H1 (cell line): Measurements from ENCODE around the gene HADHA. TPM values are rescaled to one million over a fixed set of nuclear protein-coding genes. Genes with fewer than 3 reads are reported as not detected.

Experiments
- CTCF ChIA-PET: fragments of 300-600 bp; sonication (Branson Sonifier 250); formaldehyde crosslinking; loops from one replicate; lab custom pipeline; 2021; ENCODE audit not compliant: partially characterized antibody; lab: Charles Lee
- POLR2A ChIA-PET: fragments of 300-600 bp; sonication (Branson Sonifier 250); formaldehyde crosslinking; loops from one replicate; lab custom pipeline; 2021; ENCODE audit warnings: inconsistent platforms; ENCODE audit not compliant: partially characterized antibody; lab: Charles Lee
- DNase-seq, 2 experiments: peaks; one replicate each; pipeline versions ENCODE4 v3.0.0 to v3.0.0-alpha.2; 2010 to 2022; ENCODE audit warnings: low spot score in 2 of 2, low read depth in 1 of 2, mixed read lengths in 1 of 2
- FAIRE-seq: peaks from 2 replicates; lab custom pipeline; 2011; peaks lifted over from hg19 to GRCh38; lab: Jason Lieb, UNC
- H2AFZ ChIP-seq: 2 replicates; pipeline ENCODE4 v1.8.1; 2012; ENCODE audit warnings: low read length, inconsistent platforms
- H2AK5ac ChIP-seq: 2 replicates; pipeline ENCODE4 v1.6.1; 2013; ENCODE audit warnings: low read depth, low read length
- H2BK120ac ChIP-seq: replicated peaks from 2 replicates; pipeline ENCODE3; 2013; ENCODE audit warnings: low read depth, low read length, inconsistent platforms
- H2BK12ac ChIP-seq: 2 replicates; pipeline ENCODE4 v1.6.1; 2013; ENCODE audit warnings: low read depth, low read length
- H2BK15ac ChIP-seq: 2 replicates; pipeline ENCODE4 v1.6.1; 2013; ENCODE audit warnings: low read length
- H2BK20ac ChIP-seq: 2 replicates; pipeline ENCODE4 v1.6.1; 2013; ENCODE audit warnings: low read length
- H2BK5ac ChIP-seq: 2 replicates; pipeline ENCODE4 v1.6.1; 2013; ENCODE audit warnings: low read depth, low read length
- H3K14ac ChIP-seq: 2 replicates; pipeline ENCODE4 v1.6.1; 2013; ENCODE audit warnings: inconsistent platforms; ENCODE audit not compliant: insufficient read length
- H3K18ac ChIP-seq: 2 replicates; pipeline ENCODE4 v1.6.1; 2013; ENCODE audit warnings: low read length; ENCODE audit errors: extremely low read depth
- H3K23ac ChIP-seq: 2 replicates; pipeline ENCODE4 v1.6.1; 2013; ENCODE audit warnings: inconsistent platforms; ENCODE audit not compliant: insufficient read length
- H3K23me2 ChIP-seq: 2 replicates; pipeline ENCODE4 v1.6.1; 2013; ENCODE audit warnings: low read depth, low read length
- H3K27ac ChIP-seq: 2 replicates; pipeline ENCODE4 v1.6.1; 2011; ENCODE audit warnings: low read depth, low read length, inconsistent platforms
- H3K27me3 ChIP-seq, 4 experiments: replicated peaks in 1 of 4; 1 replicate in 1 of 4; 2 replicates in 3 of 4; pipeline versions ENCODE4 v1.6.1 to v1.8.1; 2011 to 2013; ENCODE audit warnings: low read length in 3 of 4, mild to moderate bottlenecking in 3 of 4, inconsistent platforms in 2 of 4, mixed read lengths in 2 of 4, moderate library complexity in 1 of 4; ENCODE audit not compliant: control insufficient read depth in 3 of 4, insufficient read depth in 3 of 4; ENCODE audit errors: extremely low read depth in 1 of 4
- H3K36me3 ChIP-seq, 4 experiments: 2 replicates each; pipeline versions ENCODE4 v1.6.1 to v1.8.1; 2011 to 2013; ENCODE audit warnings: mild to moderate bottlenecking in 4 of 4, low read length in 3 of 4, moderate library complexity in 2 of 4, control low read depth in 1 of 4, inconsistent platforms in 1 of 4; ENCODE audit not compliant: insufficient read depth in 4 of 4, control insufficient read depth in 2 of 4
- H3K4ac ChIP-seq: replicated peaks from 2 replicates; pipeline ENCODE3; 2013; ENCODE audit warnings: low read length, low read depth, mixed read lengths, inconsistent platforms; ENCODE audit not compliant: insufficient read length
- H3K4me1 ChIP-seq, 4 experiments: replicated peaks in 1 of 4; 1 replicate in 1 of 4; 2 replicates in 3 of 4; pipeline versions ENCODE4 v1.6.1 to v1.8.1; 2011 to 2013; ENCODE audit warnings: low read length in 3 of 4, inconsistent platforms in 2 of 4, mixed read lengths in 1 of 4; ENCODE audit not compliant: insufficient read depth in 4 of 4, control insufficient read depth in 3 of 4
- H3K4me2 ChIP-seq, 2 experiments: 2 replicates each; pipeline versions ENCODE4 v1.6.1 to v1.8.1; 2011 to 2013; ENCODE audit warnings: low read depth in 2 of 2, low read length in 2 of 2, control low read depth in 1 of 2, inconsistent platforms in 1 of 2, mild to moderate bottlenecking in 1 of 2; ENCODE audit not compliant: insufficient read depth in 1 of 2
- H3K4me3 ChIP-seq, 4 experiments: fragments of 200-600, 300-600 bp in 1 of 4; sonication (generic), shearing (Covaris generic), sonication (Bioruptor Twin) in 1 of 4; 2 replicates each; pipeline versions ENCODE4 v1.5.1 to v1.8.1; 2011 to 2016; ENCODE audit warnings: low read length in 4 of 4, low read depth in 3 of 4, control low read depth in 2 of 4, inconsistent platforms in 2 of 4, mild to moderate bottlenecking in 2 of 4, mixed read lengths in 1 of 4, moderate library complexity in 1 of 4; ENCODE audit not compliant: insufficient read depth in 2 of 4; ENCODE audit errors: extremely low read depth in 1 of 4
- H3K56ac ChIP-seq: replicated peaks from 2 replicates; pipeline ENCODE3; 2013; ENCODE audit warnings: low read depth, mild to moderate bottlenecking, mixed read lengths, low read length, inconsistent platforms; ENCODE audit not compliant: insufficient read length
- H3K79me1 ChIP-seq: 2 replicates; pipeline ENCODE4 v1.6.1; 2013; ENCODE audit warnings: low read depth, low read length, control low read depth
- H3K79me2 ChIP-seq, 2 experiments: 2 replicates each; pipeline versions ENCODE4 v1.6.1 to v1.8.1; 2012 to 2013; ENCODE audit warnings: low read length in 2 of 2, mild to moderate bottlenecking in 2 of 2, inconsistent platforms in 1 of 2; ENCODE audit not compliant: insufficient read depth in 2 of 2, control insufficient read depth in 1 of 2
- H3K9ac ChIP-seq, 4 experiments: replicated peaks in 1 of 4; 1 replicate in 1 of 4; 2 replicates in 3 of 4; pipeline versions ENCODE4 v1.6.1 to v1.8.1; 2011 to 2013; ENCODE audit warnings: low read depth in 3 of 4, low read length in 3 of 4, control low read depth in 2 of 4, mild to moderate bottlenecking in 2 of 4, moderate library complexity in 2 of 4, inconsistent platforms in 1 of 4; ENCODE audit errors: extremely low read depth in 1 of 4
- H3K9me3 ChIP-seq, 2 experiments: 2 replicates each; pipeline versions ENCODE4 v1.6.1 to v1.8.1; 2012 to 2013; ENCODE audit warnings: mild to moderate bottlenecking in 2 of 2, moderate library complexity in 2 of 2, control low read depth in 1 of 2, inconsistent platforms in 1 of 2, low read depth in 1 of 2, low read length in 1 of 2, mixed read lengths in 1 of 2; ENCODE audit not compliant: insufficient read depth in 2 of 2
- H4K20me1 ChIP-seq, 2 experiments: replicated peaks in 1 of 2; 2 replicates each; pipeline versions ENCODE3 to v1.8.1; 2011 to 2013; ENCODE audit warnings: inconsistent platforms in 2 of 2, low read length in 2 of 2, mild to moderate bottlenecking in 1 of 2; ENCODE audit not compliant: insufficient read depth in 2 of 2, control insufficient read depth in 1 of 2
- H4K5ac ChIP-seq: 2 replicates; pipeline ENCODE4 v1.6.1; 2013; ENCODE audit warnings: low read length, low read depth, mixed read lengths, inconsistent platforms; ENCODE audit not compliant: insufficient read length
- H4K8ac ChIP-seq: 2 replicates; pipeline ENCODE4 v1.8.0; 2013; ENCODE audit warnings: mild to moderate bottlenecking, moderate library complexity, low read length, inconsistent platforms; ENCODE audit not compliant: insufficient read depth; ENCODE audit errors: extremely low read depth
- H4K91ac ChIP-seq: replicated peaks from 2 replicates; pipeline ENCODE3; 2013; ENCODE audit warnings: low read length, mixed read lengths, inconsistent platforms; ENCODE audit not compliant: insufficient read length
- CBX8 ChIP-seq: fragments of 300-800, 300-1000 bp; sonication (generic); IDR thresholded peaks from 2 replicates; pipeline ENCODE4 v1.7.1; 2016; ENCODE audit warnings: low read depth, low read length, borderline replicate concordance
- CHD2 ChIP-seq: IDR thresholded peaks from 2 replicates; pipeline ENCODE4 v1.6.1; 2012; ENCODE audit warnings: low read length, improper control_type of control experiment
- EP300 ChIP-seq, 2 experiments: IDR thresholded peaks; 1 replicate in 1 of 2; 2 replicates in 1 of 2; pipeline ENCODE4 v1.6.1; 2011 to 2012; ENCODE audit warnings: low read depth in 2 of 2, low read length in 2 of 2, mild to moderate bottlenecking in 2 of 2, borderline replicate concordance in 1 of 2, inconsistent platforms in 1 of 2, moderate library complexity in 1 of 2
- EZH2 ChIP-seq: fragments of 200-600 bp; sonication (generic); IDR thresholded peaks from 2 replicates; pipeline ENCODE4 v1.7.1; 2012; ENCODE audit warnings: low read depth, mild to moderate bottlenecking, moderate library complexity, low read length, inconsistent platforms; ENCODE audit not compliant: severe bottlenecking
- HDAC2 ChIP-seq, 2 experiments: fragments of 300-600 bp in 1 of 2; sonication (generic) in 1 of 2; IDR thresholded peaks; 2 replicates each; pipeline ENCODE4 v1.6.1; 2011 to 2012; ENCODE audit warnings: low read depth in 2 of 2, low read length in 2 of 2, mild to moderate bottlenecking in 2 of 2, moderate library complexity in 2 of 2, borderline replicate concordance in 1 of 2, inconsistent platforms in 1 of 2
- RFX5 ChIP-seq: IDR thresholded peaks from 2 replicates; pipeline ENCODE4 v1.6.1; 2011; ENCODE audit warnings: low read depth, low read length, improper control_type of control experiment, borderline replicate concordance
- RXRA ChIP-seq: IDR thresholded peaks from 2 replicates; pipeline ENCODE4 v1.6.1; 2011; ENCODE audit warnings: low read depth, mild to moderate bottlenecking, low read length, moderate library complexity; ENCODE audit not compliant: insufficient read depth
- SP1 ChIP-seq: IDR thresholded peaks from 2 replicates; pipeline ENCODE4 v1.6.1; 2011; ENCODE audit warnings: low read depth, low read length
- TBP ChIP-seq: IDR thresholded peaks from 2 replicates; pipeline ENCODE4 v1.6.1; 2011; ENCODE audit warnings: low read depth, low read length, improper control_type of control experiment
- WGBS, 2 experiments: shearing (Covaris generic) in 1 of 2; methylation state at CpG; one replicate each; pipeline versions ENCODE4 v1.1.6 to v1.1.7; 2013 to 2015; ENCODE audit warnings: low lambda C conversion rate in 2 of 2, mixed read lengths in 2 of 2, inconsistent platforms in 1 of 2, low coverage in 1 of 2, missing lambda C conversion rate in 1 of 2; ENCODE audit not compliant: insufficient replicate concordance in 2 of 2, insufficient coverage in 1 of 2, insufficient read length in 1 of 2; ENCODE audit errors: extremely low coverage in 1 of 2, missing lambda C conversion rate in 1 of 2; 5-methylcytosine and 5-hydroxymethylcytosine counted together
- polyA plus RNA-seq, 7 experiments: library from polyadenylated mRNA; depleted of rRNA in 3 of 7; stranded (reverse) in 5 of 7; unstranded in 2 of 7; fragments of >200 nt in 5 of 7; fragments of 200-250 nt in 2 of 7; gene quantifications; 1 replicate in 5 of 7; 2 replicates in 1 of 7; 4 replicates in 1 of 7; pipeline versions ENCODE4 v1.2.1 to v1.2.3, GENCODE V29; 2011 to 2013; ENCODE audit warnings: missing spikeins in 2 of 7, mixed read lengths in 2 of 7
- total RNA-seq: library from RNA; stranded (reverse); fragmentation: NEBNext Ultra II Directional; extraction: Animal tissue kit (Norgen Biotek cat#: 25700); gene quantifications from 2 replicates; pipeline ENCODE4 v1.2.1, GENCODE V29; 2021

HADHA gene
- total and polyA plus RNA-seq, 2 of the 8 experiments (the other 6 are each of a cell fraction or from before 2014, with no cell fraction given) = 64.6 to 131 TPM

- Histone ChIP-seq H2BK120ac (no peak overlapping the region), H4K20me1 (peaks cover 0 to 1% of the 10 kb centered on the region in 2 experiments), H3K4me3 (no peak overlapping the region), H3K27ac (no peak overlapping the region), H3K4me1 (no peaks in the 10 kb centered on the region), H3K9ac (no peak overlapping the region), H3K4ac (no peak overlapping the region), H2AFZ (no peak overlapping the region), H3K18ac (no peak overlapping the region), H3K27me3 (no peaks in the 10 kb centered on the region), H3K79me2 (no peaks in the 10 kb centered on the region), H4K8ac (no peak overlapping the region), H3K36me3 (peaks cover 0 to 49% (median 24%) of the 10 kb centered on the region in 4 experiments; a peak in 7 of 8 replicates), H3K4me2 (no peak overlapping the region), H3K23me2 (no peaks in the 10 kb centered on the region), H2BK5ac (no peak overlapping the region), H3K14ac (no peak overlapping the region), H2BK20ac (no peak overlapping the region), H3K23ac (no peak overlapping the region), H2AK5ac (no peak overlapping the region), H3K79me1 (no peaks in the 10 kb centered on the region), H3K56ac (no peak overlapping the region), H2BK12ac (no peak overlapping the region), H3K9me3 (no peaks in the 10 kb centered on the region), H4K5ac (no peak overlapping the region), H4K91ac (no peak overlapping the region), H2BK15ac (no peak overlapping the region)
- TF ChIP-seq CHD2 (no peak), RXRA (no peak), HDAC2 (IDR thresholded peaks at IDR 0.05; ENCODE audit: borderline replicate concordance in 1 of 2, low read depth in 2 of 2, low read length in 2 of 2) (no peak), EP300 (IDR thresholded peaks at IDR 0.05; ENCODE audit: borderline replicate concordance in 1 of 2, low read depth in 2 of 2, low read length in 2 of 2) (no peak), EZH2 (no peak), CBX8 (no peak), RFX5 (no peak), SP1 (no peak), TBP (no peak)
- FAIRE-seq (no peak), DNase-seq (peak in 1 of 2 experiments; percentile 27)
- 86% methylated on average over 1 of the region's 1 CpG; no CpG with 5 or more reads in 1 of the 2 experiments for WGBS, 2 experiments
- ChIA-PET CTCF (interaction anchor here (0.5 to 1.0 kb wide), 3 partner anchors 11 to 35 kb away, joined by 3 read pairs; no protein-coding TSS in a partner anchor), POLR2A (no interaction called here)
Observed at GRCh38 chr2:26202981-26203490, 41.4 kb downstream of the HADHA start.
